ENCODE results near the gene UHRF1. TPM values are rescaled to one million over a fixed set of nuclear protein-coding genes. Genes with fewer than 3 reads are reported as not detected.

UHRF1 gene
- total and polyA plus RNA-seq, 2 of the 13 experiments (the other 11 are each of a cell fraction or from before 2014, with no cell fraction given) = 6.8 to 78.4 TPM

GRCh38 chr19:4909897-4910593 is 744 bp downstream of the UHRF1 start (continued):
- no peak for TF ChIP-seq ZNF83 (CRISPR knock-in tag; IDR thresholded peaks at IDR 0.05; ENCODE audit: borderline replicate concordance)
- no peak for TF ChIP-seq ZNF782 (CRISPR knock-in tag; IDR thresholded peaks at IDR 0.05; ENCODE audit: borderline replicate concordance)
- TF ChIP-seq ZNF512 (CRISPR knock-in tag; IDR thresholded peaks at IDR 0.05) = no peak
- TF ChIP-seq ZNF337 (CRISPR knock-in tag; IDR thresholded peaks at IDR 0.05; ENCODE audit: borderline replicate concordance, low read depth) = no peak
- TF ChIP-seq NFYB (CRISPR knock-in tag; IDR thresholded peaks at IDR 0.05) = peak; percentile 88
- TF ChIP-seq ZNF253 (CRISPR knock-in tag; IDR thresholded peaks at IDR 0.05; ENCODE audit: borderline replicate concordance) = no peak
- TF ChIP-seq ZFP36 (IDR thresholded peaks at IDR 0.05; ENCODE audit: borderline replicate concordance, low read depth, low read length, partially characterized antibody) = no peak
- TF ChIP-seq HDAC1 (CRISPR knock-in tag; IDR thresholded peaks at IDR 0.05) = peak; percentile 77
- 0 out of 2 replicates have a peak, but pooled peaks have one; percentile 55 for TF ChIP-seq ZNF160 (CRISPR knock-in tag; IDR thresholded peaks at IDR 0.05)
- no peak for TF ChIP-seq MAFF (IDR thresholded peaks at IDR 0.05; ENCODE audit: low read depth, low read length)
- peak; percentile 98 for TF ChIP-seq E2F5 (CRISPR knock-in tag; conservative IDR thresholded peaks at IDR 0.05)
- peak; percentile 58 for TF ChIP-seq GABPB1 (CRISPR knock-in tag; IDR thresholded peaks at IDR 0.05)
- TF ChIP-seq REPIN1 (CRISPR knock-in tag; IDR thresholded peaks at IDR 0.05; ENCODE audit: borderline replicate concordance, low read depth) = no peak
- TF ChIP-seq PAWR (CRISPR knock-in tag; IDR thresholded peaks at IDR 0.05; ENCODE audit: borderline replicate concordance) = no peak
- TF ChIP-seq ZNF788 (CRISPR knock-in tag; IDR thresholded peaks at IDR 0.05; ENCODE audit: borderline replicate concordance) = 0 out of 2 replicates have a peak, but pooled peaks have one; percentile 21
- no peak for TF ChIP-seq SMAD1 (CRISPR knock-in tag; IDR thresholded peaks at IDR 0.05; ENCODE audit: borderline replicate concordance, low read depth)
- TF ChIP-seq SP2 (CRISPR knock-in tag; IDR thresholded peaks at IDR 0.05) = peak; percentile 91
- no peak for TF ChIP-seq TSC22D2 (CRISPR knock-in tag; IDR thresholded peaks at IDR 0.05; ENCODE audit: borderline replicate concordance)
- no peak for TF ChIP-seq NRL (CRISPR knock-in tag; IDR thresholded peaks at IDR 0.05; ENCODE audit: borderline replicate concordance)
- peak; percentile 43; the same call in 1 of the 2 replicates for TF ChIP-seq HBP1 (CRISPR knock-in tag; IDR thresholded peaks at IDR 0.05; ENCODE audit: low read depth)
- TF ChIP-seq CENPT (CRISPR knock-in tag; IDR thresholded peaks at IDR 0.05; ENCODE audit: low read depth) = 0 out of 2 replicates have a peak, but pooled peaks have one; percentile 60
- peak; percentile 84; the same call in 1 of the 2 replicates for TF ChIP-seq SP4 (CRISPR knock-in tag; IDR thresholded peaks at IDR 0.05)
- TF ChIP-seq ZNF33B (CRISPR knock-in tag; IDR thresholded peaks at IDR 0.05) = no peak
- TF ChIP-seq TFDP1 (CRISPR knock-in tag; IDR thresholded peaks at IDR 0.05; ENCODE audit: borderline replicate concordance) = peak; percentile 96
- TF ChIP-seq ZNF777 (CRISPR knock-in tag; IDR thresholded peaks at IDR 0.05) = peak; percentile 61
